Endothelial cell (in vitro differentiated cells): ENCODE measurements around the gene CCDC150. TPM values are rescaled to one million over a fixed set of nuclear protein-coding genes. Genes with fewer than 3 reads are reported as not detected.

Source experiments
- DNase-seq: peaks from one replicate; pipeline ENCODE4 v3.0.0; 2021; ENCODE audit warnings: low spot score
- H3K27ac Mint-ChIP-seq: one replicate; pipeline ENCODE4 v1.8.0; 2021; ENCODE audit warnings: mixed read lengths, inconsistent platforms; ENCODE audit not compliant: unreplicated experiment
- H3K27me3 Mint-ChIP-seq: one replicate; pipeline ENCODE4 v1.8.0; 2021; ENCODE audit warnings: mild to moderate bottlenecking, moderate library complexity, mixed read lengths, inconsistent platforms; ENCODE audit not compliant: unreplicated experiment
- H3K36me3 Mint-ChIP-seq: one replicate; pipeline ENCODE4 v1.8.0; 2021; ENCODE audit warnings: mild to moderate bottlenecking, low read depth, mixed read lengths, inconsistent platforms; ENCODE audit not compliant: unreplicated experiment
- H3K4me1 Mint-ChIP-seq: one replicate; pipeline ENCODE4 v1.8.0; 2021; ENCODE audit warnings: mild to moderate bottlenecking, mixed read lengths, inconsistent platforms; ENCODE audit not compliant: unreplicated experiment
- H3K4me3 Mint-ChIP-seq: one replicate; pipeline ENCODE4 v1.8.0; 2021; ENCODE audit warnings: mild to moderate bottlenecking, mixed read lengths, inconsistent platforms; ENCODE audit not compliant: unreplicated experiment
- H3K9me3 Mint-ChIP-seq: one replicate; pipeline ENCODE4 v1.8.0; 2021; ENCODE audit warnings: mixed read lengths, inconsistent platforms; ENCODE audit not compliant: unreplicated experiment
- total RNA-seq: library from RNA; stranded (reverse); fragmentation: NEBNext Ultra II Directional; extraction: Animal tissue kit (Norgen Biotek cat#: 25700); gene quantifications from one replicate; pipeline ENCODE4 v1.2.1, GENCODE V29; 2021; ENCODE audit not compliant: unreplicated experiment
- TF ChIP-seq, protein P1 (sequence below): fragments of 200-600 bp; sonication (generic); IDR thresholded peaks from one replicate; pipeline ENCODE4 v1.5.0; 2021; ENCODE audit warnings: antibody characterized with exemption; ENCODE audit not compliant: unreplicated experiment

Gene CCDC150
- total RNA-seq, 1 donor from 2014 or later: 12.4 TPM

DNA sequence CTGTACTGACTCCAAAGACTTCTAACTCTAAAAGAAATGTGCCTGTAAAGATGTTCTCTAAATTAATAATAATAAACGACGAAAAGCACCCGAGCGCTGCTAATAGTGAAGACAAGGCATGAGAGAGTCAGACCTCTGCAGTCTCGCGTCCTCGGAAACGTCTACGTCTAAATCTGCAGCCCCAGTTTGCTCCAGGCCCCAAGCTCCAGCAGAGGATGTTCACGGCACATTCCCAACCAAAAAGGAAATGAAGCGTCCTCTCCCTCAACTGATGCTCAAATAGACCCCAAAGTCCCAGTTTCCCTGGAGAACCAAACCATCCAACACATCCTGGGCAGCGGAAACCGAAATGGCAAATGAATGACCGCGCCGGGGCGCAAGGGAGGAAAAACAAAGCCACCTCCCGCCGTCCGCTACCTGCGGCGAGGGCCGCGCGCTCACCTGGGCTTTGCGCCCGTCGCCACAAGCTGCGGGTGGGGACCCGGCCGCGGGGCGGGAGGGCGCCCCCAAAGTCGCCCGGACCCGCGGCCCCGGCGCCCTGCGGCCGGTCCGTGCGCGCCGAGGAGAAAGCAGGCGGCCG, 47.1 kb upstream of the CCDC150 start:
- TF ChIP-seq, protein P1, sequence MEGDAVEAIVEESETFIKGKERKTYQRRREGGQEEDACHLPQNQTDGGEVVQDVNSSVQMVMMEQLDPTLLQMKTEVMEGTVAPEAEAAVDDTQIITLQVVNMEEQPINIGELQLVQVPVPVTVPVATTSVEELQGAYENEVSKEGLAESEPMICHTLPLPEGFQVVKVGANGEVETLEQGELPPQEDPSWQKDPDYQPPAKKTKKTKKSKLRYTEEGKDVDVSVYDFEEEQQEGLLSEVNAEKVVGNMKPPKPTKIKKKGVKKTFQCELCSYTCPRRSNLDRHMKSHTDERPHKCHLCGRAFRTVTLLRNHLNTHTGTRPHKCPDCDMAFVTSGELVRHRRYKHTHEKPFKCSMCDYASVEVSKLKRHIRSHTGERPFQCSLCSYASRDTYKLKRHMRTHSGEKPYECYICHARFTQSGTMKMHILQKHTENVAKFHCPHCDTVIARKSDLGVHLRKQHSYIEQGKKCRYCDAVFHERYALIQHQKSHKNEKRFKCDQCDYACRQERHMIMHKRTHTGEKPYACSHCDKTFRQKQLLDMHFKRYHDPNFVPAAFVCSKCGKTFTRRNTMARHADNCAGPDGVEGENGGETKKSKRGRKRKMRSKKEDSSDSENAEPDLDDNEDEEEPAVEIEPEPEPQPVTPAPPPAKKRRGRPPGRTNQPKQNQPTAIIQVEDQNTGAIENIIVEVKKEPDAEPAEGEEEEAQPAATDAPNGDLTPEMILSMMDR: no peak
- peak; percentile 44 for DNase-seq
- Mint-ChIP-seq H3K9me3 (no peaks in the 10 kb centered on the region), H3K27ac (peak overlapping the region; percentile 86), H3K4me3 (peak overlapping the region; percentile 97), H3K4me1 (peaks cover 15% of the 10 kb centered on the region), H3K36me3 (no peaks in the 10 kb centered on the region), H3K27me3 (peaks cover 4% of the 10 kb centered on the region)

DNA sequence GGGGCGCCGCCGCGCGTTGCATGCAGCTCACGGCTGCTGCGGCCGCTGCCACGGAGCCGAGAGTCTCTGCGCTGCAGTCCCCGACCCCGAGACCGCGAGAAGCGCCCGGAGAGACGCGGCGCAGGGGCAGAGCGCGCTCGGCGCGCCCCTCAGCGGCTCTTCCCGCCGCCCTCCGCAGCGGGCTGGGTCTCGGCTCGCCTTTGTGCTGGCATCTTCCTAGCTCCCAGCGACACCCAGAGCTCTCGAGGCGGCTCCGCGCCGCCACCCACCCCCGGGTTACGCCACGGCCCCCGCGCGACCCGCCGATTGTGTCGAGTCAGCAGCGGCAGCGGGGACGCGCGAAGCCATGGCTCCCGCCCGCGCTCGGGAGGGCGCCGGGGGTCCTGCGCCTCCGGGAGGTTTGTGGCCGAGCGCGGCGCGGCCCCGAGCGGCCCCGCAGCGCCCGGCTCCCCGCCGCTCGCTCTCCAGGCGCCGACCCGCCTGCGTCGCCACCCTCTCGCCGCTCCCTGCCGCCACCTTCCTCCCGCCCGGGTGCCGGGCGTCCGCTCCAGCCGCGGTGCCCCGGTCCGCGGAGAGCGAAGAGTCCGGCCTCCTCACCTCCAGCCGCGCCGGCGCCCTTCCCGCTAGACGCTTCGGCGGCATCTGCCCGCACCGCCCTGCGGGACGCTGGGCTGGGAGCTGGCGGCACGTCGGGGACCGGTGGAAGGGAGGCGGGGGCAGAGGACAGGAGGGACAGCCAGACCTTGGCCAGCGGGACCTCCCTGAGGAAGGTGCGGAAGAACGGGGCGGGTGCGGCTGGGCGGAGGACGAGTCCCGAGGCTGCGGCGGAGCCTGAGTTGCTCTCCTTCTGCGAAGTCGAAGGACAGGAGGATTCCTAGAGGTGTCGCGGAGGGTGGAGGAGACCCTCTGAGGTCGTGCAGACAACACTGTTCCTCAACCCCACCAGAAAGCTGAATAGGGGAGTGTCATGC, 46.3 kb upstream of the CCDC150 start, which contains the start of gene HECW2:
Gene HECW2, minus strand, starts transcription at position 644 of the 971 bp plus-strand sequence.
- peak; percentile 67 for DNase-seq
- peak within 1 kb of the TSS; percentile 86 for H3K27ac Mint-ChIP-seq
- TF ChIP-seq, protein P1: no peak
- H3K27me3 Mint-ChIP-seq: peaks cover 4% of the 10 kb centered on the region
- peak within 1 kb of the TSS; percentile 97 for H3K4me3 Mint-ChIP-seq
- H3K36me3 Mint-ChIP-seq: no peaks in the 10 kb centered on the region
- peaks cover 15% of the 10 kb centered on the region for H3K4me1 Mint-ChIP-seq
- H3K9me3 Mint-ChIP-seq: no peaks in the 10 kb centered on the region

DNA sequence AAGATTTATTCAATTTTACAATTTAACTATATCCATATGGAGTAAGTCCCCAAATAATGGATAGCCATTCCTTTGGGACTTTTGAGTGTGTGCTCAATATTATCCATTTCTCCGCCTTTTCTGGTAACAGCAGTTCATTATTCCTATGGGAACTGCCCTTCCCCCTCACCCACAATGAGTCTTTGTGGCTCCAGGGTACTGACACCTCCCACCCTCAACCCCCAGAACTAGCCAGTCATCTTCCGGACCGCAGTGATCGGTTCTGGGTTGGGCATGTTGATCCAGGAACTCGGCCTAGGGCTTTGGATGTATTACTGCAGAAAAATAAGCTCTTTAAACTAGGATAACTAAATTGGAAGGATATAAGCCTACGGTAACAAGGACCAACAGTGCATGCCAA, 45.4 kb upstream of the CCDC150 start:
- peak overlapping the region; percentile 60 for H3K4me3 Mint-ChIP-seq
- peaks cover 5% of the 10 kb centered on the region for H3K27me3 Mint-ChIP-seq
- TF ChIP-seq, protein P1: no peak
- H3K9me3 Mint-ChIP-seq: no peaks in the 10 kb centered on the region
- DNase-seq: no peak
- H3K27ac Mint-ChIP-seq: no peak overlapping the region
- H3K4me1 Mint-ChIP-seq: peaks cover 15% of the 10 kb centered on the region
- no peaks in the 10 kb centered on the region for H3K36me3 Mint-ChIP-seq

DNA sequence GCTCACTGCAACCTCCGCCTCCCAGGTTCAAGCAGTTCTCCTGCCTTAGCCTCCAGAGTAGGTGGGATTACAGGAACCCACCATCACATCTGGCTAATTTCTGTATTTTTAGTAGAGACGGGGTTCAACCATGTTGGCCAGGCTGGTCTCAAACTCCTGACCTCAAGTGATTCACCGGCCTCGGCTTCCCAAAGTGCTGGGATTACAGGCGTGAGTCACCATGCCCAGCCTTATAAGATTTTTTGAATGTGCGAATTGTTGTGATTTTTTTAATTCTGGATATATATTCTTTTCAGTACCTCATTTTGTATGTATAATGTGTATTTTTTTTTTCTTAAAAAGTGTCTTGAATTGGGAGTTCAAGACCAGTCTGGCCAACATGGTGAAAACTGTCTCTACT, 42.0 kb upstream of the CCDC150 start:
- peaks cover 12% of the 10 kb centered on the region for H3K4me1 Mint-ChIP-seq
- TF ChIP-seq, protein P1: no peak
- DNase-seq: no peak
- H3K27me3 Mint-ChIP-seq: peaks cover 2% of the 10 kb centered on the region
- no peak overlapping the region for H3K4me3 Mint-ChIP-seq
- no peaks in the 10 kb centered on the region for H3K36me3 Mint-ChIP-seq
- no peak overlapping the region for H3K27ac Mint-ChIP-seq
- no peaks in the 10 kb centered on the region for H3K9me3 Mint-ChIP-seq
